Fibroblast of the aortic adventitia (primary cell): ENCODE data around the gene ALAD. TPM values are rescaled to one million over a fixed set of nuclear protein-coding genes. Genes with fewer than 3 reads are reported as not detected.
"Not testable (repeated sequence)": the region's sequence is repeated elsewhere in the genome, so short reads cannot be mapped to it uniquely, and the experiment has no call there.

ENCODE experiments used
- DNase-seq: peaks from one replicate; pipeline ENCODE4 v3.0.0-alpha.2; 2010; ENCODE audit warnings: low read depth
- H3K4me3 ChIP-seq: 2 replicates; pipeline ENCODE4 v1.5.1; 2011; ENCODE audit warnings: low read depth, mild to moderate bottlenecking, control low read depth, low read length, moderate library complexity
- CTCF ChIP-seq: IDR thresholded peaks from 2 replicates; pipeline ENCODE4 v1.5.1; 2011; ENCODE audit warnings: mild to moderate bottlenecking, low read length, control low read depth, inconsistent platforms; ENCODE audit not compliant: insufficient read depth
- total RNA-seq: library from RNA; depleted of rRNA; stranded (reverse); fragments of >200 nt; gene quantifications from 2 replicates; pipeline ENCODE4 v1.2.3, GENCODE V29; 2012; ENCODE audit warnings: low replicate concordance

The ALAD gene
- total RNA-seq, 1 donor = 17.0 TPM

GRCh38 chr9:113389451-113389850, 11.6 kb downstream of the ALAD start:
- no peak for DNase-seq
- no peak overlapping the region for H3K4me3 ChIP-seq
- no peak for TF ChIP-seq CTCF

- no peak overlapping the region for H3K4me3 ChIP-seq
- no peak for TF ChIP-seq CTCF
- no peak for DNase-seq
Measured at GRCh38 chr9:113388833-113389232, 12.3 kb downstream of the ALAD start.

GRCh38 chr9:113387560-113388230, 13.4 kb downstream of the ALAD start:
- no peak for DNase-seq
- H3K4me3 ChIP-seq = no peak overlapping the region
- no peak for TF ChIP-seq CTCF

GRCh38 chr9:113386571-113387393, 14.3 kb downstream of the ALAD start:
- H3K4me3 ChIP-seq = no peak overlapping the region
- DNase-seq = no peak
- no peak for TF ChIP-seq CTCF

- no peak overlapping the region for H3K4me3 ChIP-seq
- no peak for DNase-seq
- no peak for TF ChIP-seq CTCF
Measured at GRCh38 chr9:113381909-113382411, 19.1 kb downstream of the ALAD start.

- DNase-seq, H3K4me3 ChIP-seq: not testable (repeated sequence)
Measured at GRCh38 chr9:113381441-113381840, 19.6 kb downstream of the ALAD start.

GRCh38 chr9:113380869-113381378, 20.2 kb downstream of the ALAD start:
- no peak for DNase-seq
- TF ChIP-seq CTCF = no peak
- H3K4me3 ChIP-seq = no peak overlapping the region

GRCh38 chr9:113379829-113380210, 21.3 kb downstream of the ALAD start:
- not testable (repeated sequence) for DNase-seq, H3K4me3 ChIP-seq

- DNase-seq, H3K4me3 ChIP-seq: not testable (repeated sequence)
Measured at GRCh38 chr9:113379094-113379828, 21.8 kb downstream of the ALAD start.
